HEK293T (cell line): ENCODE measurements around the gene C1QTNF6.

Experiments used
- FOXA1 ChIP-seq: fragments of 450-650 bp; IDR thresholded peaks from 2 replicates; pipeline ENCODE4 v1.6.1; 2016; ENCODE audit warnings: mild to moderate bottlenecking
- FOXK2 ChIP-seq: fragments of 450-650 bp; IDR thresholded peaks from 2 replicates; pipeline ENCODE4 v1.6.1; 2016; ENCODE audit warnings: mild to moderate bottlenecking
- HDGF ChIP-seq: fragments of 450-650 bp; IDR thresholded peaks from 2 replicates; pipeline ENCODE4 v1.6.1; 2017; ENCODE audit warnings: antibody characterized with exemption, borderline replicate concordance
- NFRKB ChIP-seq: fragments of 450-650 bp; IDR thresholded peaks from 2 replicates; pipeline ENCODE4 v1.6.1; 2016; ENCODE audit warnings: mild to moderate bottlenecking, moderate library complexity
- SP1 ChIP-seq: fragments of 450-650 bp; IDR thresholded peaks from 2 replicates; pipeline ENCODE4 v1.6.1; 2017

DNA sequence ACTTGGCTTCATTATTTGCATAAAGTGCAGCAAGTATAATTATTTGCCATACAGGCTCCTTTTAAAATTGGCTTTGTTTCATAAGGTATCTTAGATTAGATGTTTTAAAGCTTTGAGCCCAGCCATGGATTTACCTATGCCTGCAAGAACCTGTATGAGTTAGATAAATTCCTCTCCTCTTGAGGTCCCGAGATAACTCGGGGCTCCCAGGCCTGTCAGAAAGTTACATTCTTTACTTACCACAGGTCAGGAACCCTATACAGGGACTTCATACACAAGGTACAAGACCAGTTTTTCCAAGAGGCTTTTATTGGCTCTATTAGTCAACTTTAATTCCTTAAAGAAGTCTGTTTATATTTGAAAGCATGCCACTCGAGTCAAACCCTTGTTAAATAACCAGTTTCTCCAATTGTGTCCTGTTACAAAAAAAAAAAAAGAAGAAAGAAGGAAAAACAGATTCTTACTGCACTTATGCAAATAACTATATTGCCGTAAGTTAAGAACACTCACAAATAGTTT, 2.3 kb upstream of the C1QTNF6 start:
- no peak for TF ChIP-seq NFRKB
- no peak for TF ChIP-seq FOXK2
- TF ChIP-seq SP1: no peak
- TF ChIP-seq HDGF: no peak
- TF ChIP-seq FOXA1: no peak
